ENCODE data around the gene NRCAM. TPM values are rescaled to one million over a fixed set of nuclear protein-coding genes. Genes with fewer than 3 reads are reported as not detected.

Gene NRCAM
- total and polyA plus RNA-seq, 2 donors (not counting 1 experiment from before 2014, with no cell fraction given): 0.75 to 4.6 TPM

GRCh38 chr7:108402865-108403264 is 53.4 kb downstream of the NRCAM start:
- POLR2A ChIA-PET: no interaction called here
- Histone ChIP-seq H4K20me1 (ENCODE audit: control insufficient read depth, insufficient read depth, low read length, poor library complexity, severe bottlenecking) (no peaks in the 10 kb centered on the region), H3K27me3 (replicated peaks in 1 of 4; ENCODE audit: control extremely low read depth in 1 of 4, control insufficient read depth in 3 of 4, insufficient read depth in 4 of 4, low read length in 3 of 4) (peaks cover 0 to 7% (median 3%) of the 10 kb centered on the region in 4 experiments), H3K4me2 (replicated peaks; ENCODE audit: low read depth, low read length, poor library complexity, severe bottlenecking) (no peak overlapping the region), H3K9me3 (ENCODE audit: control extremely low read depth in 1 of 3, control insufficient read depth in 2 of 3, insufficient read depth in 1 of 3, low read length in 2 of 3) (no peaks in the 10 kb centered on the region), H3K36me3 (replicated peaks in 1 of 2; ENCODE audit: control extremely low read depth in 1 of 2, control insufficient read depth in 1 of 2, extremely low read depth in 1 of 2, insufficient read depth in 2 of 2, low read length in 1 of 2) (no peaks in the 10 kb centered on the region), H3K4me3 (ENCODE audit: control extremely low read depth in 1 of 5, extremely low read depth in 1 of 5, insufficient read depth in 1 of 5, low read depth in 2 of 5, low read length in 4 of 5) (no peak overlapping the region), H3K9ac (ENCODE audit: low read length) (no peak overlapping the region), H3K27ac (ENCODE audit: low read length in 2 of 2) (no peak overlapping the region), H3K4me1 (ENCODE audit: control insufficient read depth in 2 of 2, insufficient read depth in 2 of 2, low read length in 2 of 2) (peaks cover 0 to 5% of the 10 kb centered on the region in 2 donors), H3K79me2 (ENCODE audit: control insufficient read depth, insufficient read depth, low read length) (no peaks in the 10 kb centered on the region), H2AFZ (ENCODE audit: insufficient read depth, low read depth, low read length, poor library complexity, severe bottlenecking) (no peak overlapping the region)
- no peak overlapping the region for H3K27ac Mint-ChIP-seq
- peaks cover 4% of the 10 kb centered on the region for H3K4me1 Mint-ChIP-seq
- CTCF ChIA-PET: no interaction called here
- DNase-seq (no peak), ATAC-seq (ENCODE audit: low read depth) (peak; percentile 24)
- TF ChIP-seq EZH2 (IDR thresholded peaks at IDR 0.05; ENCODE audit: borderline replicate concordance, insufficient read depth, low read depth, low read length, poor library complexity, severe bottlenecking): no peak
- TF ChIP-seq CTCF (IDR thresholded peaks at IDR 0.05): no peak
- H3K4me3 Mint-ChIP-seq: no peak overlapping the region
- H3K27me3 Mint-ChIP-seq: peaks cover 12% of the 10 kb centered on the region
- 60% methylated on average over 1 of the region's 2 CpGs for WGBS (ENCODE audit: insufficient coverage)
- H3K9me3 Mint-ChIP-seq (ENCODE audit: insufficient read depth): no peaks in the 10 kb centered on the region
- intact Hi-C loops (cut with micrococcal nuclease): no loop called here

- no peak overlapping the region for H3K27ac ChIP-seq (ENCODE audit: low read length in 2 of 2)
- CTCF ChIA-PET: no interaction called here
- no peak overlapping the region for H3K4me3 Mint-ChIP-seq
- H3K4me3 ChIP-seq (ENCODE audit: control extremely low read depth in 1 of 5, extremely low read depth in 1 of 5, insufficient read depth in 1 of 5, low read depth in 2 of 5, low read length in 4 of 5): no peak overlapping the region
- peaks cover 27% of the 10 kb centered on the region for H3K27me3 Mint-ChIP-seq
- WGBS (ENCODE audit: insufficient coverage): 100% methylated on average over 4 of the region's 9 CpGs
- no peak overlapping the region for H3K4me2 ChIP-seq (replicated peaks; ENCODE audit: low read depth, low read length, poor library complexity, severe bottlenecking)
- ATAC-seq (ENCODE audit: low read depth): no peak
- POLR2A ChIA-PET: no interaction called here
- H3K4me1 Mint-ChIP-seq: no peaks in the 10 kb centered on the region
- H4K20me1 ChIP-seq (ENCODE audit: control insufficient read depth, insufficient read depth, low read length, poor library complexity, severe bottlenecking): no peaks in the 10 kb centered on the region
- no peak for DNase-seq
- H3K27me3 ChIP-seq (replicated peaks in 1 of 4; ENCODE audit: control extremely low read depth in 1 of 4, control insufficient read depth in 3 of 4, insufficient read depth in 4 of 4, low read length in 3 of 4): peaks cover 0 to 15% (median 5%) of the 10 kb centered on the region in 4 experiments
- no peak overlapping the region for H3K27ac Mint-ChIP-seq
- no peak overlapping the region for H3K9ac ChIP-seq (ENCODE audit: low read length)
- H2AFZ ChIP-seq (ENCODE audit: insufficient read depth, low read depth, low read length, poor library complexity, severe bottlenecking): no peak overlapping the region
- intact Hi-C loops (cut with micrococcal nuclease): no loop called here
- TF ChIP-seq EZH2 (IDR thresholded peaks at IDR 0.05; ENCODE audit: borderline replicate concordance, insufficient read depth, low read depth, low read length, poor library complexity, severe bottlenecking) (no peak), CTCF (IDR thresholded peaks at IDR 0.05) (no peak)
- no peaks in the 10 kb centered on the region for H3K9me3 ChIP-seq (ENCODE audit: control extremely low read depth in 1 of 3, control insufficient read depth in 2 of 3, insufficient read depth in 1 of 3, low read length in 2 of 3)
- no peaks in the 10 kb centered on the region for H3K4me1 ChIP-seq (ENCODE audit: control insufficient read depth in 2 of 2, insufficient read depth in 2 of 2, low read length in 2 of 2)
- H3K79me2 ChIP-seq (ENCODE audit: control insufficient read depth, insufficient read depth, low read length): no peaks in the 10 kb centered on the region
- no peaks in the 10 kb centered on the region for H3K9me3 Mint-ChIP-seq (ENCODE audit: insufficient read depth)
- no peaks in the 10 kb centered on the region for H3K36me3 ChIP-seq (replicated peaks in 1 of 2; ENCODE audit: control extremely low read depth in 1 of 2, control insufficient read depth in 1 of 2, extremely low read depth in 1 of 2, insufficient read depth in 2 of 2, low read length in 1 of 2)
These were observed 60.2 kb downstream of the NRCAM start for GRCh38 chr7:108396080-108396479.

Data from B cell (primary cell).